Lower lobe of right lung (tissue), 2 donors: ENCODE results near the gene CCM2L. TPM values are rescaled to one million over a fixed set of nuclear protein-coding genes. Genes with fewer than 3 reads are reported as not detected.

ENCODE experiments used
- ATAC-seq, 2 donors: fragments of 200-7000 bp; cut with Tn5 transposase; one replicate each; pipeline ENCODE4 v1.9.1; 2020 to 2022; ENCODE audit warnings: mild to moderate bottlenecking in 2 of 2, moderate library complexity in 2 of 2
- DNase-seq: peaks from one replicate; pipeline ENCODE4 v3.0.0-alpha.2; 2020
- H3K27ac ChIP-seq: fragments of 200-600 bp; one replicate; pipeline ENCODE4 v1.8.0; 2022
- H3K27me3 ChIP-seq: fragments of 200-600 bp; one replicate; pipeline ENCODE4 v1.8.0; 2022; ENCODE audit warnings: low read depth
- H3K36me3 ChIP-seq: fragments of 200-600 bp; one replicate; pipeline ENCODE4 v1.8.0; 2022; ENCODE audit warnings: mild to moderate bottlenecking
- H3K4me1 ChIP-seq: fragments of 200-600 bp; one replicate; pipeline ENCODE4 v1.8.0; 2022
- H3K4me3 ChIP-seq: fragments of 200-600 bp; one replicate; pipeline ENCODE4 v1.8.0; 2022; ENCODE audit warnings: mild to moderate bottlenecking
- H3K9me3 ChIP-seq: fragments of 200-600 bp; one replicate; pipeline ENCODE4 v1.8.0; 2022
- CTCF ChIP-seq: fragments of 200-600 bp; IDR thresholded peaks from one replicate; pipeline ENCODE4 v1.8.0; 2022; ENCODE audit warnings: antibody characterized with exemption, mild to moderate bottlenecking
- intact Hi-C: fragments of 100-400 bp; cut with DNase I; formaldehyde crosslinking; loops from one replicate; pipeline ENCODE4 v1.11.0; 2022
- long read RNA-seq: library from polyadenylated mRNA; unstranded; transcript quantifications from one replicate; pipeline ENCODE4 v2.0.0, GENCODE V29; 2021
- total RNA-seq: library from RNA; stranded (reverse); fragmentation: NEBNext Ultra II Directional; extraction: Animal tissue kit (Norgen Biotek cat#: 25700); gene quantifications from one replicate; pipeline ENCODE4 v1.2.1, GENCODE V29; 2021
- donor health status: DM: no; HTN: yes; CAD: no; lungs with severe emphysema.

Gene CCM2L
- total RNA-seq = 18.8 TPM
- long read RNA-seq, partial matches to known transcripts = 9 of 35 reads
- long read RNA-seq, other reads (novel, unspliced or antisense) = 22 of 35 reads

- ATAC-seq (peak; percentile 49 to 57), DNase-seq (peak; percentile 34)
- intact Hi-C loops = no loop called here
- Histone ChIP-seq H3K36me3 (no peaks in the 10 kb centered on the region), H3K27me3 (peaks cover 7% of the 10 kb centered on the region), H3K9me3 (no peaks in the 10 kb centered on the region), H3K4me3 (peak within 1 kb of the TSS; percentile 52), H3K4me1 (peaks cover 19% of the 10 kb centered on the region), H3K27ac (peak within 1 kb of the TSS; percentile 78)
- no peak for TF ChIP-seq CTCF
Measured at GRCh38 chr20:32010101-32010500, at the start of gene CCM2L. CCM2L (plus strand) TSS chr20:32010438; CDS start chr20:32010455, 17 bp downstream.

DNA sequence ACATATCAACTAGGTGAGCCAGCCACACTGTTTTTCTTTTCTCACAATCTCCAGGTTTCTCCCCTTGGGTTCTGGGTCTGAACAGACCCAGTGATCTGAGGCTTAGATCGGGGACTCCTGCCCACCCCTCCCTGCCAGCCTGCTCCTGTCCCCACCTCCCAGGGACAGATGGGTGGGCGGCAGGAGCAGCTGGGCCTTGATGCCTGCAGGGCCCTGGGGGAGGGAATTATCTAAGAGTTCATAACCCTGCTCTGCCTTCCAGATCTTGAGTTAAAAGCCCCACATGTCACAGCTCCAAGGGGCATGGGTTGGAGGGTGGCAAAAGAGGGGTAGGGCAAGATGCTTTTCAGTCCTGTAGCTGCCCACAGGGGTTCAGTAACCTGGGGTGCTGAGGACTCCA is 47.5 kb upstream of the CCM2L start:
- ATAC-seq (no peak), DNase-seq (no peak)
- peaks cover 33% of the 10 kb centered on the region for H3K27me3 ChIP-seq
- intact Hi-C loops = no loop called here
- no peak overlapping the region for H3K4me3 ChIP-seq
- no peaks in the 10 kb centered on the region for H3K4me1 ChIP-seq
- TF ChIP-seq CTCF = no peak
- H3K9me3 ChIP-seq = no peaks in the 10 kb centered on the region
- no peaks in the 10 kb centered on the region for H3K36me3 ChIP-seq
- no peak overlapping the region for H3K27ac ChIP-seq

GRCh38 chr20:31963889-31964288 is 46.3 kb upstream of the CCM2L start:
- intact Hi-C loops = no loop called here
- DNase-seq (no peak), ATAC-seq (no peak)
- Histone ChIP-seq H3K27ac (no peak overlapping the region), H3K27me3 (peaks cover 43% of the 10 kb centered on the region), H3K36me3 (no peaks in the 10 kb centered on the region), H3K4me1 (no peaks in the 10 kb centered on the region), H3K4me3 (no peak overlapping the region), H3K9me3 (no peaks in the 10 kb centered on the region)
- TF ChIP-seq CTCF = no peak

DNA sequence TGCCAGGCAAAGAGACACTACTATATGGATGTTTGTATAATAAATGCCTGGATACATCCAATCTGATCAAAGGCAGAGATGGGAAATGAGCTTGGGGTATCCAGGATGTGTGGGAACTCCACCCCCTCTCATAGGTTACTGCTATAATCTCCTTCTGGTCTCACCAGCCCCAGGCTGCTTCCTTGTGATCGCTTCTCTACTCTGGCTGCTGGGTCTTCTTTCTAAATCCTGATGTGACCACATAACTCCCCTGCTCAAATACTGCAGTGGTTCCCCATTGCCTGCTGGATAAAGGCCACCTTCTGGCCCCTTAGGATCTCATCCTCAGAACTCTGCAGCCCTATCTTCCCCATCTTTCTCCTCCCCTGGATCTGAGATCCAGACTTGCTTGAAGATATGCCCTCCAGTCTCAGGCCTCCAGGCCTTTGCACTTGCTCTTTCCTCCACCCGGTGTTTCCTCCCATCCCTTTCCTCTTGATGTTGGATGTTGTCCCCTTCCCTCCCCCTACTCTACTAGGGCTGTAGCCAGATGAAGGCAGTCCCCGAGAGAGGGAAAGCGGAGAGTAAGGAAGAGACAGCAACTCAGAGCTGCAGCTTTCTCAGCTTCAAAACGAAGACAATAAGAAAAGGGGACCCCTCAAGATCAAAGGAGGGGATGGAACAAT is 43.1 kb upstream of the CCM2L start:
- Histone ChIP-seq H3K4me3 (no peak overlapping the region), H3K36me3 (no peaks in the 10 kb centered on the region), H3K4me1 (no peaks in the 10 kb centered on the region), H3K27me3 (peaks cover 48% of the 10 kb centered on the region), H3K9me3 (no peaks in the 10 kb centered on the region), H3K27ac (no peak overlapping the region)
- TF ChIP-seq CTCF = no peak
- ATAC-seq (no peak), DNase-seq (no peak)
- intact Hi-C loops = no loop called here

GRCh38 chr20:31967830-31968249 is 42.4 kb upstream of the CCM2L start, which contains the start of gene XKR7:
XKR7 (plus strand) TSS chr20:31968151; CDS start chr20:31968176, 25 bp downstream.
- H3K9me3 ChIP-seq = no peaks in the 10 kb centered on the region
- ATAC-seq = peak in 1 of 2 donors; percentile 31
- intact Hi-C loops = no loop called here

More at GRCh38 chr20:31967830-31968249, 42.4 kb upstream of the CCM2L start, which contains the start of gene XKR7:
- Histone ChIP-seq H3K27ac (no peak within 1 kb of the TSS), H3K27me3 (peaks cover 46% of the 10 kb centered on the region), H3K36me3 (no peaks in the 10 kb centered on the region), H3K4me1 (no peaks in the 10 kb centered on the region), H3K4me3 (peak within 1 kb of the TSS; percentile 36)
- DNase-seq = peak; percentile 50
- no peak for TF ChIP-seq CTCF
